Breast epithelium (tissue), 3 donors: ENCODE data around the gene RAI1.

Experiments used
- CTCF ChIP-seq, 3 donors: fragments of 450-650 bp; IDR thresholded peaks; one replicate each; pipeline ENCODE4 v1.5.1; 2016 to 2017; ENCODE audit warnings: antibody characterized with exemption in 3 of 3, mild to moderate bottlenecking in 3 of 3, moderate library complexity in 3 of 3
- POLR2AphosphoS5 ChIP-seq, 3 donors: sonication (generic); formaldehyde crosslinking; IDR thresholded peaks; one replicate each; pipeline ENCODE4 v1.6.1; 2017; ENCODE audit warnings: antibody characterized with exemption in 3 of 3

- TF ChIP-seq CTCF (IDR thresholded peaks at IDR 0.05), result no peak
- no peak for TF ChIP-seq POLR2AphosphoS5 (IDR thresholded peaks at IDR 0.05)
Measured at GRCh38 chr17:17844079-17844478, 162.8 kb downstream of the RAI1 start.
